Keratinocyte (primary cell): Measurements from ENCODE around the gene ADCY7. TPM values are rescaled to one million over a fixed set of nuclear protein-coding genes. Genes with fewer than 3 reads are reported as not detected.

Source experiments
- DNase-seq: peaks from one replicate; pipeline ENCODE4 v3.0.0-alpha.2; 2011; ENCODE audit warnings: low read depth, missing footprints, low spot score
- FAIRE-seq: peaks from 2 replicates; lab custom pipeline; 2011; peaks lifted over from hg19 to GRCh38; lab: Jason Lieb, UNC
- H2AFZ ChIP-seq: 2 replicates; pipeline ENCODE4 v1.6.0; 2012; ENCODE audit warnings: low read length, control low read depth, inconsistent platforms; ENCODE audit not compliant: control insufficient read depth
- H3K27ac ChIP-seq: 2 replicates; pipeline ENCODE4 v1.5.1; 2011; ENCODE audit warnings: low read length; ENCODE audit not compliant: control insufficient read depth, insufficient read depth
- H3K27me3 ChIP-seq: 3 replicates; pipeline ENCODE4 v1.6.0; 2011; ENCODE audit warnings: low read length; ENCODE audit not compliant: control insufficient read depth, insufficient read depth; ENCODE audit errors: extremely low read depth
- H3K36me3 ChIP-seq, 2 experiments: 2 replicates in 1 of 2; 3 replicates in 1 of 2; pipeline ENCODE4 v1.5.1; 2011; ENCODE audit warnings: low read length in 2 of 2, mild to moderate bottlenecking in 1 of 2; ENCODE audit not compliant: control insufficient read depth in 2 of 2, insufficient read depth in 2 of 2; ENCODE audit errors: extremely low read depth in 1 of 2
- H3K4me1 ChIP-seq: 3 replicates; pipeline ENCODE4 v1.5.1; 2011; ENCODE audit warnings: low read length; ENCODE audit not compliant: control insufficient read depth, insufficient read depth; ENCODE audit errors: extremely low read depth
- H3K4me2 ChIP-seq: 3 replicates; pipeline ENCODE4 v1.6.0; 2011; ENCODE audit warnings: low read depth, low read length; ENCODE audit not compliant: control insufficient read depth, insufficient read depth; ENCODE audit errors: extremely low read depth
- H3K4me3 ChIP-seq, 3 experiments: fragments of 200-600 bp in 1 of 3; sonication (generic) in 1 of 3; 2 replicates in 2 of 3; 3 replicates in 1 of 3; pipeline ENCODE4 v1.5.1; 2011 to 2016; ENCODE audit warnings: low read length in 3 of 3, mild to moderate bottlenecking in 3 of 3, control low read depth in 2 of 3, inconsistent platforms in 1 of 3, low read depth in 1 of 3, mixed read lengths in 1 of 3, mixed run types in 1 of 3, moderate library complexity in 1 of 3; ENCODE audit not compliant: control insufficient read depth in 2 of 3, insufficient read depth in 2 of 3; ENCODE audit errors: extremely low read depth in 1 of 3
- H3K79me2 ChIP-seq: 2 replicates; pipeline ENCODE4 v1.6.0; 2012; ENCODE audit warnings: low read length; ENCODE audit not compliant: control insufficient read depth, insufficient read depth
- H3K9ac ChIP-seq: 3 replicates; pipeline ENCODE4 v1.6.0; 2011; ENCODE audit warnings: low read length; ENCODE audit not compliant: control insufficient read depth, insufficient read depth; ENCODE audit errors: extremely low read depth
- H3K9me1 ChIP-seq: 3 replicates; pipeline ENCODE4 v1.6.0; 2011; ENCODE audit warnings: low read length; ENCODE audit not compliant: control insufficient read depth, insufficient read depth; ENCODE audit errors: extremely low read depth
- H3K9me3 ChIP-seq: 2 replicates; pipeline ENCODE4 v1.5.1; 2012; ENCODE audit warnings: low read depth, low read length; ENCODE audit not compliant: control insufficient read depth
- H4K20me1 ChIP-seq: 3 replicates; pipeline ENCODE4 v1.6.0; 2011; ENCODE audit warnings: low read length; ENCODE audit not compliant: control insufficient read depth, insufficient read depth; ENCODE audit errors: extremely low read depth
- EZH2 ChIP-seq: IDR thresholded peaks from one replicate; pipeline ENCODE4 v1.6.1; 2012; ENCODE audit warnings: inconsistent platforms, mild to moderate bottlenecking, low read length, moderate library complexity
- dilution Hi-C: fragments of 300-500 bp; cut with MboI; formaldehyde crosslinking; loops from one replicate; pipeline ENCODE4 v1.7.0; 2020; ENCODE audit warnings: low sequenced_read_pairs; ENCODE audit not compliant: extremely low pct_ligation_motif_present
- polyA plus RNA-seq, 5 experiments: library from polyadenylated mRNA; depleted of rRNA in 3 of 5; stranded (reverse) in 3 of 5; stranded (forward) in 1 of 5; unstranded in 1 of 5; fragments of >200 nt; gene quantifications; 1 replicate in 1 of 5; 2 replicates in 3 of 5; 3 replicates in 1 of 5; pipeline versions ENCODE4 v1.2.1 to v1.2.3, GENCODE V29; 2011 to 2012; ENCODE audit warnings: missing spikeins in 2 of 5, low read depth in 1 of 5, low replicate concordance in 1 of 5
- TF ChIP-seq, protein P1 (sequence below), 3 experiments: IDR thresholded peaks in 1 of 3; conservative IDR thresholded peaks in 1 of 3; optimal IDR thresholded peaks in 1 of 3; 2 replicates in 2 of 3; 3 replicates in 1 of 3; pipeline versions ENCODE3 to v1.5.1; 2011; ENCODE audit warnings: low read length in 3 of 3, mild to moderate bottlenecking in 3 of 3, moderate library complexity in 2 of 3, control low read depth in 1 of 3, inconsistent platforms in 1 of 3; ENCODE audit not compliant: insufficient read depth in 2 of 3; ENCODE audit errors: extremely low read depth in 1 of 3

ADCY7 gene
- polyA plus RNA-seq, 1 donor (not counting 4 experiments of a cell fraction or from before 2014, with no cell fraction given), result 5.1 TPM

DNA sequence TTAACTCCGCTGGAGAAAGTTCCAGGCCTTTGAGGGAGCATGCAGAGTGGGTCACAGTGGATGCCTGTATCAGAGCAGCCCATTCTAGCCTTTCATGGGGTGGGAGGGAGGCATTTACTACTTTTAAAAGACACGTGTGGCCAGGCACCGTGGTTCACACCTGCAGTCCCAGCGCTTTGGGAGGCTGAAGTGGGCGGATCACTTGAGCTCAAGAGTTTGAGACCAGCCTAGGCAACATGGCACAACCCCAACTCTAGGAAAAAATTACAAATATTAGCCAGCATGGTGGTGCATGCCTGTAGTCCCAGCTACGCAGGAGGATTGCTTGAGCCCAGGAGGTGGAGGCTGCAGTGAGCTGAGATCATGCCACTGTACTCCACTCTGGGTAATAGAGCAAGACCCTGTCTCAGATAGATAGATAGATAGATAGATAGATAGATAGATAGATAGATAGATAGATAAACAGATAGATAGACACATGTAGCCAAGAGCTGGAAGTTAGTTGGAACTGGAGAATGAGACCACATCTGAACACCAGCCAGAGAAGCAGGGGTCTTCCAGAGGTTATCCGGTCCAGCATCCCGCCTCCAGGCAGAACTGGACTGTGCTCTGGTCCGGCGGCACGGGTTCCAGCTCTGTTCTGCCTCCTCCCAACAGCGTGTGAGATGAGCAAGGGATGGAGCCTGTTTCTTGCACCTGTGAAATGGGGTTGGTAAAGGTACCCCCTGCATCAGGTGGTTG lies 3.6 kb downstream of the ADCY7 start:
- no peak for FAIRE-seq
- dilution Hi-C loops, result no loop called here

DNA sequence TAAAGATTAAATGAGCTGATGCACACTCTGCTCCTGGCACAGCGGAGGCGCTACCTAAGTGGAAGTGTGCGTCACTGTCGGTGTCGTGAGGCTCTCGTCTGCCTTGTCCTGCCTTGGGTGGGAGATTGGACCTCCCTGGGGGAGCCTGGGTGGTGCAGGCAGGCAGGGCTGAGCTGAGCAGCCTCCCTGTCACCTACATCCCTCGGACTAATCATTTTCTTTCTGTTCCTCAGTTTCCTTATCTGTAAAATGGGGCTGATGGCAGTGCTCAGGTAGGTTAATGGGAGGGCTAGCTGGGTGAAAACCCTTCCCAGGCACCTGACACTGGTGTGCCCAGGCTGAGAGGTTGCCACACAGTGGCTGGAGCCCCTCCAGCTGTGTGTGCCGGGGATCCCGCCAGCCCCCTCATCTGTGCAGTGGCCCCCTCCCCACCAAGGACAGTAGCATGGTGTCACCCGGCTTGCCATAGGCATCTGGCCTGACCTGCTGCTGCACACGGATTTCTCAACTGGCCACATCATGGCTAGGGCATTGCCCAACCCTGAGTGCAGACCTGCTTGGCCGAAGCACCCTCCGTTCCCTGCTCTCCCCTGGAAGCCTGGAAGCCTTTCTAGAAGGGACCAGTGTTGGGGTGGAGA lies 4.3 kb downstream of the ADCY7 start:
- dilution Hi-C loops, result no loop called here
- Histone ChIP-seq H3K9ac (no peak overlapping the region), H3K9me3 (no peaks in the 10 kb centered on the region), H4K20me1 (no peaks in the 10 kb centered on the region), H3K27ac (no peak overlapping the region), H3K4me1 (peaks cover 14% of the 10 kb centered on the region), H3K9me1 (no peaks in the 10 kb centered on the region), H3K27me3 (no peaks in the 10 kb centered on the region), H2AFZ (no peak overlapping the region), H3K4me2 (no peak overlapping the region), H3K36me3 (no peaks in the 10 kb centered on the region), H3K4me3 (no peak overlapping the region), H3K79me2 (no peaks in the 10 kb centered on the region)
- DNase-seq (no peak), FAIRE-seq (no peak)
- TF ChIP-seq EZH2, result no peak
- TF ChIP-seq, protein P1, sequence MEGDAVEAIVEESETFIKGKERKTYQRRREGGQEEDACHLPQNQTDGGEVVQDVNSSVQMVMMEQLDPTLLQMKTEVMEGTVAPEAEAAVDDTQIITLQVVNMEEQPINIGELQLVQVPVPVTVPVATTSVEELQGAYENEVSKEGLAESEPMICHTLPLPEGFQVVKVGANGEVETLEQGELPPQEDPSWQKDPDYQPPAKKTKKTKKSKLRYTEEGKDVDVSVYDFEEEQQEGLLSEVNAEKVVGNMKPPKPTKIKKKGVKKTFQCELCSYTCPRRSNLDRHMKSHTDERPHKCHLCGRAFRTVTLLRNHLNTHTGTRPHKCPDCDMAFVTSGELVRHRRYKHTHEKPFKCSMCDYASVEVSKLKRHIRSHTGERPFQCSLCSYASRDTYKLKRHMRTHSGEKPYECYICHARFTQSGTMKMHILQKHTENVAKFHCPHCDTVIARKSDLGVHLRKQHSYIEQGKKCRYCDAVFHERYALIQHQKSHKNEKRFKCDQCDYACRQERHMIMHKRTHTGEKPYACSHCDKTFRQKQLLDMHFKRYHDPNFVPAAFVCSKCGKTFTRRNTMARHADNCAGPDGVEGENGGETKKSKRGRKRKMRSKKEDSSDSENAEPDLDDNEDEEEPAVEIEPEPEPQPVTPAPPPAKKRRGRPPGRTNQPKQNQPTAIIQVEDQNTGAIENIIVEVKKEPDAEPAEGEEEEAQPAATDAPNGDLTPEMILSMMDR (optimal IDR thresholded peaks at IDR 0.05 in 1 of 3, IDR thresholded peaks at IDR 0.05 in 1 of 3, conservative IDR thresholded peaks at IDR 0.05 in 1 of 3; ENCODE audit: extremely low read depth in 1 of 3, insufficient read depth in 2 of 3, low read length in 3 of 3), result no peak

More for the DNA sequence above, 3.6 kb downstream of the ADCY7 start:
- TF ChIP-seq EZH2, result no peak
- TF ChIP-seq, protein P1 (optimal IDR thresholded peaks at IDR 0.05 in 1 of 3, IDR thresholded peaks at IDR 0.05 in 1 of 3, conservative IDR thresholded peaks at IDR 0.05 in 1 of 3; ENCODE audit: extremely low read depth in 1 of 3, insufficient read depth in 2 of 3, low read length in 3 of 3), result no peak
- Histone ChIP-seq H3K9me3 (no peaks in the 10 kb centered on the region), H3K36me3 (no peaks in the 10 kb centered on the region), H3K27ac (no peak overlapping the region), H3K27me3 (no peaks in the 10 kb centered on the region), H3K9me1 (no peaks in the 10 kb centered on the region), H3K9ac (no peak overlapping the region), H4K20me1 (no peaks in the 10 kb centered on the region), H3K4me3 (no peak overlapping the region), H3K4me2 (no peak overlapping the region), H3K79me2 (no peaks in the 10 kb centered on the region), H2AFZ (no peak overlapping the region), H3K4me1 (peaks cover 14% of the 10 kb centered on the region)
- DNase-seq, result no peak
